Stimulated activated naive CD8-positive, alpha-beta T cell treated with anti-CD3 and anti-CD28 coated beads, Interleukin-15, Interleukin-2, amounts not matched to agents 100 U/mL and 50 U/mL, for 24 hours (primary cell): ENCODE data around the gene KLHL28.
A peak's percentile ranks its signal among the peaks of the same experiment; 100 is the strongest.

Experiments
- ATAC-seq: fragments of 150-1000 bp; cut with Tn5 transposase; one replicate; pipeline ENCODE4 v1.10.0; 2021
- DNase-seq: peaks from one replicate; pipeline ENCODE4 v3.0.0; 2021

The KLHL28 gene, protein sequence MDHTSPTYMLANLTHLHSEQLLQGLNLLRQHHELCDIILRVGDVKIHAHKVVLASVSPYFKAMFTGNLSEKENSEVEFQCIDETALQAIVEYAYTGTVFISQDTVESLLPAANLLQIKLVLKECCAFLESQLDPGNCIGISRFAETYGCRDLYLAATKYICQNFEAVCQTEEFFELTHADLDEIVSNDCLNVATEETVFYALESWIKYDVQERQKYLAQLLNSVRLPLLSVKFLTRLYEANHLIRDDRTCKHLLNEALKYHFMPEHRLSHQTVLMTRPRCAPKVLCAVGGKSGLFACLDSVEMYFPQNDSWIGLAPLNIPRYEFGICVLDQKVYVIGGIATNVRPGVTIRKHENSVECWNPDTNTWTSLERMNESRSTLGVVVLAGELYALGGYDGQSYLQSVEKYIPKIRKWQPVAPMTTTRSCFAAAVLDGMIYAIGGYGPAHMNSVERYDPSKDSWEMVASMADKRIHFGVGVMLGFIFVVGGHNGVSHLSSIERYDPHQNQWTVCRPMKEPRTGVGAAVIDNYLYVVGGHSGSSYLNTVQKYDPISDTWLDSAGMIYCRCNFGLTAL

GRCh38 chr14:44961554-44962333, at the start of gene KLHL28, which contains the start of gene TOGARAM1:
Gene KLHL28, minus strand, starts transcription at chr14:44961947. Its CDS starts 16,019 bp downstream, at chr14:44945928.
Gene TOGARAM1, plus strand, starts transcription at chr14:44962190. Its CDS starts 232 bp downstream, at chr14:44962422.
- peak; percentile 91 for DNase-seq
- ATAC-seq: peak; percentile 96

DNA sequence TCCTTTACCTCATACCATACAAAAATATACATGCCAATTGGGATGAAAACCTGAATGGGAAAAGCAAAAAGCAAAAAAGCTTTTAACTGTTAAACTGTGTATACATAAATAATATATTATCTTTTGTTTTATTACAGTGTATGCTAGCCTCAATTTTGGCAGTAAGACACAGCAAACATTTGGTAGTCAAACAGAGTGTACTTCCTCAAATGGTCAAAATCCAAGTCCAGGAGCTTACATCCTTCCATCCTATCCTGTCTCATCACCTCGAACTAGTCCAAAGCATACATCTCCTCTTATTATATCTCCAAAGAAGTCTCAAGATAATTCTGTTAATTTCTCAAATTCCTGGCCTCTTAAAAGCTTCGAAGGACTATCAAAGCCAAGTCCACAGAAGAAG, 42.2 kb upstream of the KLHL28 start:
- ATAC-seq (no peak), DNase-seq (no peak)

DNA sequence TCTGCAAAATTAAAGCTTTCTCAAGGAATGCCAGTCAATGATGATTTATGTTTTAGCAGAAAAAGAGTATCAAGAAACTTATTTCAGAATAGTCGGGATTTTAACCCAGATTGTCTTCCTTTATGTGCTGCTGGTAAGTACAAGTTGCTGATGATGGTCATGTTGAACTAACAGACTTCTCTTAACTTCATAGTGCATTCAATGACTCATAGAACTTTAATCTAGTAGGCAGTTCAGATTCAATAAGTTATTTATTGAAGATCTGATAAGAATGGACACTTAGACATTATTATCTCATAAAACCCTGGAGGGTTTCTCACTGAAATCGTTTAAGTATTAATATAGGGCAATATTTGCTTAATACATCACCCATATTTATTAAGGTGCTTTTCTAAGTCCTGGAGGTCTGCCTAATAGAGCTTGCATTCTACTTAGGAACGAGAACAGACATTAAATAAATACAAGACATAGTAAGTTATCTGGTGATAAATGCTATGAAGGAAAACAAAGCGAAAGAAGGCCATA, 34.1 kb upstream of the KLHL28 start:
- DNase-seq: no peak
- no peak for ATAC-seq

DNA sequence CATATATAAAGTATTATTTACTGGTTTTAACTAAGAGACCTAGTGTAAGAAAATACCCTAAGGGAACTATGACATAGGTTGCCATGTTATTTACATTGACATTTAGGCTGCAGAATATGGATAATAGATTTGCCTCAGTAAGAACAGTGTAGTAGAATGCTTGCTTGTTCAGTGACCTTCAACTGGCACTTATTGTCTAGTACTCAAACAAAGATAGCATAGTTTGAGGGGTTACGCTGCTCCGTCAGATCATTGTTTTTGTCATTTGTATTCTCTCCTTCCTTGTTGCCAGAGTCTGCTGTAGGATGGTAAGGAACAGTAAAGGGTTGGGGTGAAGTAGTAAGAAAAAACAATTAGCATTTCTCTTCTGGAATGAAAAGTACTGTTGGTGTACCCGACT, 33.4 kb upstream of the KLHL28 start:
- DNase-seq: no peak
- ATAC-seq: no peak

GRCh38 chr14:44990533-44990932, 28.8 kb upstream of the KLHL28 start:
- ATAC-seq: no peak
- DNase-seq: no peak

DNA sequence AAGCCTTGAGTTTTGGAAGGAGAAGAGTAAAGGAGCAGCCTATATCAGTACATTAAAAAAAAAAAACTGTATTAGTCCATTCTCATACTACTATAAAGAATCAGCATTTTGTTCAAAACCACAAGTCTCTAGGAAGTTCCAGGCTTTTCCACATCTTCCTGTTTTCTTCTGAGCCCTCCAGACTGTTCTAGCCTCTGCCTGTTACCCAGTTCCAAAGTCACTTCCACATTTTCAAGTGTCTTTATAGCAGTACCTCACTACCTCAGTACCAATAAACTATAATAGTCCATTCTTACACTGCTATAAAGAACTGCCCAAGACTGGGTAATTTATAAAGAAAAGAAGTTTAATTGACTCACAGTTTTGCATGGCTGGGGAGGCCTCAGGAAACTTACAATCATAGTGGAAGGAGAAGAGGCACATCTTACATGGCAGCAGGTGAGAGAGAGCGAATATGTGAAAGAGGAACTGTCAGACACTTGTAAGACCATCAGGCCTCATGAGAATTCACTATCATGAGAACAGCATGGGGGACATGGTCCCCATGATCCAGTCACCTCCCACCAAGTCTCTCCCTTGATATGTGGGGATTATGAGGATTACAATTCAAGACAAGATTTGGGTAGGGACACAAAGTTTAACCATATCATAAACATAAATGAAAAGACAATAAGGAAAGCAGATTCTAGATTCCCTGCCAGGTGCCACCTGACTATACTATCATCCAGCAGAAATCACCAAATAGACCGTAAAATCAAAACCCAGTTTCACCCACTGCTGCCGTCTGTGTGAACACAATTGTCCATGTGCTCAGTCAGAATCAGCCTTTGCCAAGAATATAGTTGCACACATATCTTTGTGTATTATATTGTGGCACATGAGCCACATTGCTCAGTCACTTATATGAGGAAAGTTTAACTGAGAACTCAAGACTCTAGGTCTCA, 28.0 kb upstream of the KLHL28 start:
- ATAC-seq (no peak), DNase-seq (no peak)

DNA sequence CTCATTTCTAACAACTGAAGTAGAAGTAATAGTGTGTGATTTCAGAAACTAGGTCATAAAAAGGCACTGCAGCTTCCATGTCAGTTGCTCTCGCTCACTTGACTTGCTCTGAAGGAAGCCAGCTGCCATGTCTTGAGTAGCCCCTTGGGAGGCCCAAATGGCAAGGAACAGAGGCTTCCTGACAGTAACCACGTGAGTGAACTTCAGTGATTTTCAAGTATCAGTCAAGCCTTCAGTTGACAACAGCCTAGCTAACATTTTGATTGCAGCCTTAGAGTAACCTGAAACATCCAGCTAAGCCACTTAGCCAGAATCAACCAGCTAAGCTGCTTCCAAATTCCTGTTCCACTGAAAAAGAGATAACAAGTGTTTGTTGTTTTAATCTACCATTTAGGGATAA, 26.9 kb upstream of the KLHL28 start:
- ATAC-seq (no peak), DNase-seq (no peak)

DNA sequence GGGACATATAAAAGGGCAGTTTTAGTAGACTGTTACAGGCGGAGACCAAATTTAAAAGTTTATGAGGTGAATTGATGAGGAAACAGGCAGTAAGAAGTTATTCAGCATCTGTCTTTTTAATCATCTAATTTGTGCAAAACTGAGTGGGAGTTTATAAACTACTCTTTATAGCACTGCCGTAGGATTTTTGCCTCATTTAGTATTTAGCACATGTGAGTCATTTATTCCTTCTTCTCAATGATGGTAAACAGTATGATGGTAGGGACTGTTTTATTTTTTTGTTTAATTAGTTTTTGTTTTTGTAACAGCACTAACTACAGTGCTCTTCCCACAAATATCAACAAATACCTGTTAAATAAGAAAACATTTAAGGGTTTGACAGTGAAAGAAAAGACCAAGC, 20.8 kb upstream of the KLHL28 start:
- ATAC-seq (peak; percentile 63), DNase-seq (no peak)

DNA sequence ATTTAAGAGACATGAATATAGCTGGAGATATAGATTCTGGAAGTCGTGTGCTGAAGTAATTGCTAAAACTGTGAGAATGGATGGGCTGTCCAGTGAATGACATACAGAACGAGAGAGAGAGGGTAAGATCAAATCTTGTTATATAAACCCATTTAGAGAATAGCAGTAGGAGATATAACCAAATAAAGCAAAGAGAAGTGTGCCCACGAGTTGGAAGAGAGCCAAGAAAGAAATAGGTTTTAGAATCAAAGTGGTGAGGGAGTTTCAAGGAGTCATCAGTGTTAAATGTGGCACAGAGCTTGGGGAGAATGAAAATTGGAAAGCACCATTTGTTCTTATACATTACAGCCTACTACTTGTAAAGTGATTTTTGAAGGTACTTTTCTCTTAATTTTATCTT, 19.5 kb upstream of the KLHL28 start:
- no peak for ATAC-seq
- DNase-seq: no peak

DNA sequence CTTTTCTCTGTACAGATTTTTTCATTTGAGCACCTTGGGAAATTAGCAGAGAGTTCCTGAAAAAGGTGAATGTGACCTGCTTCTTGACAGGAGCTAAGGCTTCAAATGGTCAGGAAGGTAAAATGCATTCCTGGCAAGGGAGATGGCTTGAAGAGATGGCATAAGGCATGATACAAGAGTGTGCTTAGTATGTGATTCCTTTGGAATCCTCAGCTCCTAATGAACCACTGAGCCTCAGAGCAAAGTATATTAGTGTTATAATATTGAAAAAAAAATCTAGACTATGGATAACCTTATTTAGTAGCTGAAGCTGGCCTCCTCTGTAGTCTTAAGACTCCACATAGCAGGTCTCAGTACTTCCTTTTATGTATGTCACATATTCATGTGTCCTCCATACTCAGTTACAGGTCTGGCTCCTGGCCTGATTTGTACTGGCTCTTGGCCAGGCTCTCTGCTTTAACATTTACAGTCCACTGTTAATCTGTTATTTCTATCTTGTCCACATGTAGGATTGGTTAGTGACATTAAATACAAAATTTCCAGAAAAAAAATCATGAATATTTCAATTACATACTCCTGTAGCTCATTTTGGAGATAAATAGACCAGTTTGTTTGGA, 18.1 kb upstream of the KLHL28 start:
- no peak for DNase-seq
- no peak for ATAC-seq

- ATAC-seq: no peak
Observed at GRCh38 chr14:44979273-44979672, 17.5 kb upstream of the KLHL28 start.

DNA sequence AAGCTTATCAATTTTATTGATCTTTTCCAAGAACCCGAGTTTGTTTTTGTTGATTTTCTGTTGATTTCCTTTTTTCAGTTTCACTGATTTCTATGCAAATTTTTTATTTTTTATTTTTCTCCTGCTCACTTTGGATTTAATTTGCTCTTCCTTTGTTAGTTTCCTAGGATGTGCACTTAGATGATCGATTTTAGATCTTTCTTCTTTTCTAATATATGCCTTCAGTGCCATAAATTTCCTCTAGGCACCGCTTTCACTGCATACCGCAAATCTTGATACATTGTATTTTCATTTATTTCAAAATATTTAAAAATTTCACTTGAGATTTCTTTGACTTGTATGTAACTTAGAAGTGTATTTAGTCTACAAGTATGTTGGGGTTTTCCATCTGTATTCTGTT, 9.7 kb upstream of the KLHL28 start:
- DNase-seq (no peak), ATAC-seq (no peak)

More at GRCh38 chr14:44979273-44979672, 17.5 kb upstream of the KLHL28 start:
- DNase-seq: no peak

GRCh38 chr14:44970907-44971306, 9.2 kb upstream of the KLHL28 start:
- DNase-seq (no peak), ATAC-seq (no peak)

GRCh38 chr14:44968714-44969113, 7.0 kb upstream of the KLHL28 start:
- ATAC-seq (no peak), DNase-seq (no peak)

- no peak for DNase-seq
- no peak for ATAC-seq
Observed at GRCh38 chr14:44966601-44967336, 5.0 kb upstream of the KLHL28 start.

DNA sequence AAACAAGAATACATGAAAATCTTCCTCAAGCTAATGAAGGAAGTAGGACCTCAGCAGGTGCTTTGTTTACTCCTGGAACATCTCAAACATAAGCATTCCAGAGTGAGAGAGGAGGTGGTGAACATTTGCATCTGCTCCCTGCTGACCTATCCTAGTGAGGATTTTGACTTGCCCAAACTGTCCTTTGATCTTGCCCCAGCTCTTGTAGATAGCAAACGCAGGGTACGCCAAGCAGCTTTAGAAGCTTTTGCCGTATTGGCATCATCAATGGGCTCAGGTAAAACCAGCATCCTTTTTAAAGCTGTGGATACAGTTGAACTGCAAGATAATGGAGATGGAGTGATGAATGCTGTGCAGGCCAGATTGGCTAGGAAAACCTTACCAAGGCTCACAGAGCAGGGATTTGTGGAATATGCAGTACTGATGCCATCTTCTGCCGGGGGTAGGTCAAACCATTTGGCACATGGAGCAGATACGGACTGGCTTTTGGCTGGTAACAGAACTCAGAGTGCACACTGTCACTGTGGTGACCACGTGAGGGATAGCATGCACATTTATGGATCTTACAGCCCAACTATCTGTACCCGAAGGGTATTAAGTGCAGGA, 2.1 kb upstream of the KLHL28 start:
- DNase-seq (no peak), ATAC-seq (no peak)

DNA sequence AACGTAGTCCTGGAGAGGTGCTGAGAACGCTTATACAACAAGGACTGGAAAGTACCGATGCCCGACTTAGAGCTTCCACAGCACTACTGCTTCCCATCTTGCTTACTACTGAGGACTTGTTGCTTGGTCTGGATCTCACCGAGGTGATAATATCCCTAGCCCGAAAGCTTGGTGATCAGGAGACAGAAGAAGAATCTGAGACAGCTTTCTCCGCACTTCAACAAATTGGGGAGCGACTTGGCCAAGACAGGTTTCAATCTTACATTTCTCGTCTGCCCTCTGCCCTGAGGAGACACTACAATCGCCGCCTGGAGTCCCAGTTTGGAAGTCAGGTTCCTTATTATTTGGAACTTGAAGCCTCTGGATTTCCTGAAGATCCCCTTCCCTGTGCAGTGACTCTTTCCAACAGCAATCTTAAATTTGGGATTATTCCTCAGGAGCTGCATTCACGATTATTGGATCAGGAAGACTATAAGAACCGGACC, 1.3 kb upstream of the KLHL28 start:
- DNase-seq (no peak), ATAC-seq (no peak)

GRCh38 chr14:44962334-44963043, 742 bp upstream of the KLHL28 start:
- ATAC-seq (peak; percentile 11), DNase-seq (peak; percentile 40)

DNA sequence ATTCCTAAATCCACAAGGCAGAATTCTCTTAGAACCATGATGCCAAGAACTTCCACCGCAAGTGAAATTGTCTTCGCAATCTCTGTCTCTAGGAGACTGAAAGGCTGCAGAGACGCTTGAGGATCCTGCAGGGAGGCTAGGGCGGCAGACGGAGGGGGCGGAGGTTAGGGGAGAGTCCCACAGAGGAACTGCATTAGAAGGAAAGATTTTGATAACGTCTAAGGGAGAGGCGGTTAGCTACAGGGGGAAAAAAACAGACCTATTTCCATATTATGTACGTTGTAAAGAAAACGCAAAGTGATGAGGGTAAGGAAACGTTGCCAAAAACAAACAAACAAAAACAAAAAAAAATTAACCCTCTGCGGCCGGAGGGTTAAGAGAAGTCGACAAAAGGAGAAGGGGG, 595 bp downstream of the KLHL28 start:
- peak; percentile 71 for DNase-seq
- peak; percentile 46 for ATAC-seq
